H1 (cell line): ENCODE data around the gene SRRM3. TPM values are rescaled to one million over a fixed set of nuclear protein-coding genes. Genes with fewer than 3 reads are reported as not detected.
A peak's percentile ranks its signal among the peaks of the same experiment; 100 is the strongest.

Source experiments
- ASH2L ChIP-seq: fragments of 200-600, 300-600 bp; sonication (generic); IDR thresholded peaks from one replicate; pipeline ENCODE4 v1.7.1; 2017; ENCODE audit warnings: low read length
- BCL11A ChIP-seq, 2 experiments: IDR thresholded peaks; one replicate each; pipeline ENCODE4 v1.6.1; 2011; ENCODE audit warnings: low read depth in 2 of 2, low read length in 2 of 2, mild to moderate bottlenecking in 2 of 2
- CHD1 ChIP-seq: IDR thresholded peaks from 2 replicates; pipeline ENCODE4 v1.6.1; 2012; ENCODE audit warnings: low read depth, low read length, improper control_type of control experiment
- E2F6 ChIP-seq: IDR thresholded peaks from 2 replicates; pipeline ENCODE4 v1.6.1; 2012; ENCODE audit warnings: inconsistent platforms
- EZH2 ChIP-seq: fragments of 200-600 bp; sonication (generic); IDR thresholded peaks from 2 replicates; pipeline ENCODE4 v1.7.1; 2012; ENCODE audit warnings: low read depth, mild to moderate bottlenecking, moderate library complexity, low read length, inconsistent platforms; ENCODE audit not compliant: severe bottlenecking
- GTF2F1 ChIP-seq: IDR thresholded peaks from 2 replicates; pipeline ENCODE4 v1.6.1; 2012; ENCODE audit warnings: low read depth, low read length, improper control_type of control experiment, borderline replicate concordance
- HDAC6 ChIP-seq: IDR thresholded peaks from one replicate; pipeline ENCODE4 v1.7.1; 2012; ENCODE audit warnings: low read depth, mild to moderate bottlenecking, inconsistent platforms, low read length, moderate library complexity
- KDM1A ChIP-seq: fragments of 200-600, 300-600 bp; sonication (generic); IDR thresholded peaks from 2 replicates; pipeline ENCODE4 v1.7.1; 2016; ENCODE audit warnings: mild to moderate bottlenecking, low read length, borderline replicate concordance
- KDM5A ChIP-seq: fragments of 200-600 bp; IDR thresholded peaks from 2 replicates; pipeline ENCODE4 v1.7.1; 2012; ENCODE audit warnings: mild to moderate bottlenecking, low read length, inconsistent platforms, mixed read lengths
- MAFK ChIP-seq: IDR thresholded peaks from 2 replicates; pipeline ENCODE4 v1.6.1; 2012; ENCODE audit warnings: low read depth, mild to moderate bottlenecking, improper control_type of control experiment, low read length
- NANOG ChIP-seq: IDR thresholded peaks from 2 replicates; pipeline ENCODE4 v1.6.1; 2011; ENCODE audit warnings: low read length, low read depth, mild to moderate bottlenecking, inconsistent platforms; ENCODE audit not compliant: insufficient read depth, poor library complexity, severe bottlenecking
- POLR2AphosphoS5 ChIP-seq: IDR thresholded peaks from 2 replicates; pipeline ENCODE4 v1.6.1; 2011; ENCODE audit warnings: low read depth, low read length
- RAD21 ChIP-seq, 2 experiments: IDR thresholded peaks in 1 of 2; conservative IDR thresholded peaks in 1 of 2; 2 replicates each; pipeline ENCODE4 v1.6.1; 2011; ENCODE audit warnings: low read depth in 2 of 2, low read length in 2 of 2, improper control_type of control experiment in 1 of 2, inconsistent platforms in 1 of 2, mild to moderate bottlenecking in 1 of 2, moderate library complexity in 1 of 2
- RNF2 ChIP-seq: fragments of 200-900, 300-1000 bp; sonication (generic); IDR thresholded peaks from 2 replicates; pipeline ENCODE4 v1.7.1; 2016; ENCODE audit warnings: borderline replicate concordance, low read depth, mild to moderate bottlenecking, antibody characterized with exemption, low read length; ENCODE audit not compliant: poor library complexity, severe bottlenecking; ENCODE audit errors: missing control alignments
- SAP30 ChIP-seq: fragments of 300-600 bp; sonication (generic); IDR thresholded peaks from 2 replicates; pipeline ENCODE4 v1.7.1; 2012; ENCODE audit warnings: low read length, moderate library complexity, mild to moderate bottlenecking, inconsistent platforms; ENCODE audit not compliant: insufficient read depth, insufficient replicate concordance
- SIRT6 ChIP-seq: IDR thresholded peaks from one replicate; pipeline ENCODE4 v1.7.1; 2012; ENCODE audit warnings: low read length, inconsistent platforms
- SP1 ChIP-seq: IDR thresholded peaks from 2 replicates; pipeline ENCODE4 v1.6.1; 2011; ENCODE audit warnings: low read depth, low read length
- SRF ChIP-seq: IDR thresholded peaks from 2 replicates; pipeline ENCODE4 v1.6.1; 2011; ENCODE audit warnings: mild to moderate bottlenecking, low read depth, low read length, moderate library complexity
- SUZ12 ChIP-seq: fragments of 200-600 bp; sonication (generic); IDR thresholded peaks from 2 replicates; pipeline ENCODE4 v1.6.1; 2012; ENCODE audit warnings: mild to moderate bottlenecking, inconsistent platforms, low read length, moderate library complexity, mixed read lengths
- TBP ChIP-seq: IDR thresholded peaks from 2 replicates; pipeline ENCODE4 v1.6.1; 2011; ENCODE audit warnings: low read depth, low read length, improper control_type of control experiment
- polyA plus RNA-seq, 7 experiments: library from polyadenylated mRNA; depleted of rRNA in 3 of 7; stranded (reverse) in 5 of 7; unstranded in 2 of 7; fragments of >200 nt in 5 of 7; fragments of 200-250 nt in 2 of 7; gene quantifications; 1 replicate in 5 of 7; 2 replicates in 1 of 7; 4 replicates in 1 of 7; pipeline versions ENCODE4 v1.2.1 to v1.2.3, GENCODE V29; 2011 to 2013; ENCODE audit warnings: missing spikeins in 2 of 7, mixed read lengths in 2 of 7
- total RNA-seq: library from RNA; stranded (reverse); fragmentation: NEBNext Ultra II Directional; extraction: Animal tissue kit (Norgen Biotek cat#: 25700); gene quantifications from 2 replicates; pipeline ENCODE4 v1.2.1, GENCODE V29; 2021
- TF ChIP-seq, protein P1 (sequence below): IDR thresholded peaks from 2 replicates; pipeline ENCODE4 v1.6.1; 2012; ENCODE audit warnings: low read length, inconsistent platforms

Gene SRRM3
- total and polyA plus RNA-seq, 2 of the 8 experiments (the other 6 are each of a cell fraction or from before 2014, with no cell fraction given) = 10.4 to 17.4 TPM

DNA sequence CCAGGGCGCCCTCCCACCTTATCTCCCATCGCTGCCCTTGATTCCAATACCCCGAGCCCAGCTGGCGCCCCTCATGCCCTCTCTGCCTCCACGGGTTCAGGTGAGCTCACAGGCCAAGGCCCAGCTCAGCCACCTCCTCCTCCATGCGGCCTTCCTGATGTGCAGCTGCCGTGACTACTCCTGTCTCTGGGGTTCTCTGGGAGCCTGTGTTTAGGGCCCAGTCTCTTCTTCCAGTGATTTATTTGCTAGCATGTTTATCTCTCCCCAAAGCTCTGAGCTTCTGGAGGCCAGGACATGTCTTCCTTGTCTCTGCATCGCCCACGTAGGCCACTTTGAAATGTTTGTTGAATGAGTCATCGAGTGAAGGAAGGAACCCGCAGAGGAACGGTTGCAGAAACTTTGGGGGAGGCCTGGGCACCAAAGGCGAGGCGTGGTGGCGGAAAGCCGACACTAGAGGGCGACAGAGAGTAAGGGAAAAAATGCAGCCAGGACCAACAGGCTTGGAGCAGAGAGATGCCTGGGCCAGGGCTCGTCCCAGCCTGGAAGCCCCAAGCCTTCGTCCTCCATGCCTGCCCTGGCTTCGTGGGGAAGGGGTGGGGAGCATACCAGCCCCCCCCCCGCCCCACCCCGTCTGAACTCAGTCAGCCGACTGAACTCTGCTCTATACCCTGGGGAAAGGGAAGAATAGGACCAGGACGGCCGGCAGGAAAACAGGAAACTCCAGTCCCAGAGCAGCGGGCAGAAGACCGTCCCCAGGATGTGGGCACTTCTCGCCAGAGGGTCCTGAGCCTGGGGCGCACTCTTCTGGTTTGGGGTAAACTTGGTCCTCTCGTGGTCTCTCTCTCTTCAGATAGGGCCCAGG lies 89.9 kb downstream of the SRRM3 start (continued):
- no peak; the same call in 1 of the 2 replicates for TF ChIP-seq MAFK
- TF ChIP-seq KDM5A = no peak
- peak; percentile 55; the same call in 1 of the 2 replicates for TF ChIP-seq KDM1A
- no peak for TF ChIP-seq RNF2
- peak; percentile 39; the same call in 1 of the 2 replicates for TF ChIP-seq POLR2AphosphoS5
- no peak for TF ChIP-seq CHD1
- TF ChIP-seq TBP = peak; percentile 38; the same call in 1 of the 2 replicates
- no peak for TF ChIP-seq SUZ12
- TF ChIP-seq, protein P1, sequence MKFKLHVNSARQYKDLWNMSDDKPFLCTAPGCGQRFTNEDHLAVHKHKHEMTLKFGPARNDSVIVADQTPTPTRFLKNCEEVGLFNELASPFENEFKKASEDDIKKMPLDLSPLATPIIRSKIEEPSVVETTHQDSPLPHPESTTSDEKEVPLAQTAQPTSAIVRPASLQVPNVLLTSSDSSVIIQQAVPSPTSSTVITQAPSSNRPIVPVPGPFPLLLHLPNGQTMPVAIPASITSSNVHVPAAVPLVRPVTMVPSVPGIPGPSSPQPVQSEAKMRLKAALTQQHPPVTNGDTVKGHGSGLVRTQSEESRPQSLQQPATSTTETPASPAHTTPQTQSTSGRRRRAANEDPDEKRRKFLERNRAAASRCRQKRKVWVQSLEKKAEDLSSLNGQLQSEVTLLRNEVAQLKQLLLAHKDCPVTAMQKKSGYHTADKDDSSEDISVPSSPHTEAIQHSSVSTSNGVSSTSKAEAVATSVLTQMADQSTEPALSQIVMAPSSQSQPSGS = no peak
- no peak for TF ChIP-seq E2F6
- peak; percentile 56; the same call in 1 of the 2 replicates for TF ChIP-seq SP1
- no peak for TF ChIP-seq SRF
- TF ChIP-seq NANOG = no peak
- TF ChIP-seq GTF2F1 = no peak
- TF ChIP-seq ASH2L = peak; percentile 90
- TF ChIP-seq HDAC6 = no peak
- no peak for TF ChIP-seq SIRT6
- TF ChIP-seq RAD21 (IDR thresholded peaks at IDR 0.05 in 1 of 2, conservative IDR thresholded peaks at IDR 0.05 in 1 of 2; ENCODE audit: low read depth in 2 of 2, low read length in 2 of 2) = peak; percentile 89 to 92
- no peak for TF ChIP-seq BCL11A (IDR thresholded peaks at IDR 0.05; ENCODE audit: low read depth in 2 of 2, low read length in 2 of 2)
- TF ChIP-seq EZH2 = no peak
- TF ChIP-seq SAP30 = no peak
